SIG-M5 (cell line): ENCODE results near the gene SBK1.
"Not testable (repeated sequence)": the region's sequence is repeated elsewhere in the genome, so short reads cannot be mapped to it uniquely, and the experiment has no call there.

ENCODE experiments used
- DNase-seq: peaks from one replicate; lab custom pipeline; 2025; lab: John Stamatoyannopoulos, UW

Gene SBK1

DNA sequence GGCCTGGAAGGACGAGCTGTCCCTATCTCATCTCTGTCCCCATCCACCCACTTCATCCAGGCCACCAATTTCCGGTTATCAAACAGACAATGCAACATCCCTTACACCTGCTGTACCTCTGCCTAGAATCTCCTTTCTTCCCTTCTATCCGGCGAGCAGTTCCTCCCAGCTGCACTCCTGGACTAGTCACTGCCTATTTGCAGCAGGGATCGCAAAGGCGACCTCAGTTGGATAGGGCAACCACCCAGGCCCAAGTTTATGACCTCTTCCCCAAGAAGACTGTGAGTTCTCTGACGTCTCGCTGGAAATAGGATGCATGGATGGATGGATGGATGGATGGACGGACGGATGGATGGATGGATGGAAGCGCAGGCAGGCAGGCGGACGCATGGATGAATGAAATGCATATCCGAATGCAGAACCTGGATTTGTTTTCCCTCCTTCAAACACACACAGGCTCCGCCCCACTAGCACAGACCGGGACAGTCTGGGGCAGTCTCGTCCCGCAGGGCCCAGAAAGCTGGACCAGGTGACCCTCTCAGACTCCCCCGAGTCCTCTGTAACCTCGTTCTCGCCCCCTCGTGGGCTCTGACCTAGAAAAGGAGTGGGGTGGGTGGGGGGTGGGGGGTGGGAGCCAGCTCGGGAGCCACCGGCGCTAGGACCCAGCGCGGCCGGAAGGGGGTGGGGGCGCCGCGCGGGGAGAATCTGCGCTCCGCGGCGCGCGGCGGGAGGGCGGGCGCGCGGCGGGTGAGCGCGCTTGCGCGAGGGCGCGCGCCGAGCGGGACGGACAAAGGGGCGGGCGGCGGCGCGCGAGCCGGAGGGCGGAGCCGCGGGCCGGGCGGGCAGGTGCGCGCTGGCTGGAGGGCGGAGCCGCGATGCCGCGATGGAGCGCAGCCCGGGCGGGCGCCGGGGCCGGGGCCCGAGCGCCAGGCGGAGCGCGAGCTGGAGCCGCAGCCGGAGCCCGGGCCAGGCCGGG is at the start of gene SBK1:
Gene SBK1 (plus strand): TSS at position 875 of the 976 bp plus-strand sequence. CDS start 24,867 bp downstream, outside the sequence.
- DNase-seq, result no peak

DNA sequence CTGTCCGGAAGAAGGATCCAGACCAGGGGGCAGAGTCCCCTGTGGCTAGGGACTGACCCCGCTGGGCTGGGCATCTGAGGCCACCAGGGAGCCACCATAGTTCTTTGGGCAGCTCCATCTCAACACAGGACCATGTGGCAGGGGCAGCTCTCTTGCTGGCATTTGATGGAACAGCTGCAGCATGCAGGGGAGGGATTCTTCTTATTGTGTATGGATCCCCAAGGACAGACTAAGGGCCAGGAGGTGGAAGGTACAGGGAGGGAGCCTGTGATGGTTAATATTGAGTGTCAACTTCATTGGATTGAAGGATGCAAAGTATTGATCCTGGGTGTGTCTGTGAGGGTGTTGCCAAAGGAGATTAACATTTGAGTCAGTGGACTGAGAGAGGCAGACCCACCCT is 42.8 kb upstream of the SBK1 start:
- not testable (repeated sequence) for DNase-seq

DNA sequence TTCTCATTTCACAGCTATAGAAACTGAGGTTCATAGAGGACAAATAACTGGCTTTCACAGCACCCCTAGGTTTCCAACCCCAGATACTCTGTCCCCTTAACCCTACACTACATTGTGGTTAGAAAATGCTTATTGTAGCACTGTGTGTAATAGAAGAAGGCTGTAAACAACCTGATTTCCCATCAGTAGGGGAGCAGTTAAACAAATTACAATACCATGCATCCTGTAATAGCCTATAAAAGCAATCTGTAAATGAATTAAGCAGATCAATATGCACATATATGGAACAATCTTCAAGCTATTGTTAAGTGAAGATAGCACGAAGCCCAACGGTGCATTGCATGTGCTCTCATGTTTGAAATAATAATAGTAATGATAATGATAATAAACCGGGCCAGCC is 41.3 kb upstream of the SBK1 start:
- DNase-seq, result no peak

DNA sequence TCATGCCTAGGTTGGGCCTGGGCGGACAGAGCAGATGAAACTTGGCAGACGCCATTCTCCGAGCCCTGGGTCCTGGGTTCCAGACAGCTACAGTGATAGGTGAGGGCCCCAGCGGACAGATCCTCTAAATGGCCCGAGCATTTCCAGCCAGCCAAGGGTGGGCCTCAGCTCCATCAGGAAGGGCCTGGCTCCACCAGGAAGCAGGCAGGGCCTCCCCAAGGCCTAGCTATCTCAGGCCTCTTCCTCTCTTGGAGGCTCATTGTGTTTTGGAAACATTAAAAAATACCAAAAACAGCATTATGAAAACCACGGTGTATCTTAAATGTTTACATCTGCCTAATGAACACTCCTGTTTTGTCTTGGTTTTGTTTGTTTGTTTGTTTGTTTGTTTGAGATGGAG is 38.2 kb upstream of the SBK1 start:
- DNase-seq, result no peak

DNA sequence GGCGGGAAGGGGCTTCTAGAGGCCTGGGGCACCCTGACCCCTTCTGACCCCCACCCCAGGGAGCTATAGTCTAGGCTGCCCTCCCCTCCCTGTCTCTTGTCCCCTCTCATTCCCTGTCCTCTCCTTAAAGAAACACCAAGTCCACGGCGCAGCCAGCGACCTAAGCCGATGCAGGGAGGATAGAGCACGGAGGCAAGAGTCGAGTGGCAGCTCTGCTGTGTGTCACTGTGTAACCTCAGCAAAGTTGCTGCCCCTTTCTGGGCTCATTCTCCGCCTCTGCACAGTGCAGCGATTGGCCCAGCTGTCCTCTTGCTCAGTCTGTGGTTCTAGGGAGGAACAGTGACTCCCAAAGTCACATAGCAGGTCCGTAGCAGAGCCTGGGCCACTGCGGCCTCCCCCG is 36.5 kb upstream of the SBK1 start:
- DNase-seq, result no peak

DNA sequence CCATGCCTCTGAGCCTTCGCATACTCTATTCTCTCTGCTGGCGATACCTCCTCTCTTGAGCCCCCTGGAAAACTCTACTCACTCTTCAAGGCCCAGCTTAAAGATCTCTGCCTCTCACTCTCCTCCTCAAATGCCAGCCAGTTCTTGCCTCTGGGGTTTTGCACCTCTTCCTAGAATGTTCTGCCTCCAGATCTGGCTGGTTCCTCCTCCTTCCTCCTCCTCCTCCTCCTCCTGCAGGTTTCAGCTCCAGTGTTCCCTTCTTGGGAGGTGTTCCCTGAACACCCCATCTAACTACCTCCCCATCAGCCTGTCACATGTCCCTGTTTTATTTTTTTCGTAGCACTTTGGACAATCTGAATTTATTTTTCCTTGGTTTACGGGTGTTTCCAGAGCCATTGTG is 35.1 kb upstream of the SBK1 start:
- DNase-seq, result no peak

DNA sequence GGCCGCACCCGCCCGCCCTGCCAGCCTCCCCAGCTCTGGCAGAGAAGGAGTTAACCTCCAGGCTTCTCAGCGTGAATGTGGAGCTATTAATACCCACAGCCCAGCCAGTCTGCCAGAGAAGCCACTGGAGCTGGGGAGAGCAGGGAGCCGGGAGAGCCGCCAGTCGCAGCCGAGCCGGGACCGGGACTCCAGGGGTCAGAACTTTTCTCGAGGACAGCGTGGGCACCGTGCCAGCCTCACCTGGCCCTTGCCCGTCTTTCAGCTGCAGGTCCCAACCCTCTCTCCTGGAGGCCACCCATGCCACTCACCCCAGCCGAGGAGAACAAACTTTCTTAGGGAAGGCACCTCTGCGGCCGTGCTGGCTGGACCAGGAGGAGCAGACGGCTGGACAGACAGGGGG is 33.8 kb upstream of the SBK1 start:
- DNase-seq, result no peak

DNA sequence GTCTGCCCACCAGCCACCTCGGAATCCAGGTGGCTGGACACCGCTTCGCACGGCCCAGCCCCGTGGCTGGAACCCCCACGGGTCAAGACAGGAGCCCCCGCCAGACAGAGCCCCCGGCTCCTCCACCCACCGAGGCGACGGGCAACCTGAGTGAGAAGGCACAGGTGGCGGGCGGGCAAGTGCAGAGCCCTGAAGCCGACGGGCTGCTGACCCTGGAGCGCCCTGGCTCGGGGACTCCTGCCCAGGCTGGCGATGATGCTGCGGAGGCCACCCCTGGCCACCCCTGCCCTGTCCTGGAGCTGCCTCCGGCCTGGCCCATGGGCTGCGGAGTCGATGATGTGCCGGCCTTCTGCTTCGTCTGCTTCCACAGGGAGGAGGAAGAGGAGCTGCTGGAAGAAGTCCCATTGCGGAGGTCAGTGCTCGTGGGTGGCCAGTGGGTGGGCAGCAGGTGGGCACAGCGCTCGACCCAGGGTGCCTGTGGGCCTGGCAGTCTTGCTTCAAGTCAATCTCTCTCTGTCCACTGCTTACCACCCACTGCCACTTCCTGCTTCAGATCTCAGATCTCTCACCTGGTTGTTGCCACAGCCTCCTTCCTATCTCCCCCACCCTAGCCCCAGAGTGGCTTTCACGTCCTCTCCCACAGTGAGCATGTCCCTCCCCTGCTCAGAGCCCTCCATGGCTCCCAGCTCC is 33.1 kb upstream of the SBK1 start:
- DNase-seq, result no peak

DNA sequence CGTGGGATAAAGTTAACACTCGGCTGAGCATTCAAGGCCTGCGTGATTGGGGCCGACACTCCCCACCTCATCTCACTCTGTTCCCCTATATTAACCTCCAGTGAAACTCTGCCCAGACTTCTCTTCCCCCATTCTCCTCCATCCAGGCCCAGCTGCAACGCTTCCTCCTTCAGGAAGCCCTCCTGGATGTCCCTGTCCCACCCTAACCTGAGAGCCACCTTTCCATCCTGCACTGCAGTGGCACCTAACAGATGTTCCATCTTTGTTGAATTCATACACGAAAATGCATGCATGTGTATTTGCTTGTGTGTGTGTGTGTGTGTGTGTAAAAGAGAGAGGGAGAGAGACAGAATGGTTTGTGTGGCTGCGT is 32.6 kb upstream of the SBK1 start:
- DNase-seq, result no peak

DNA sequence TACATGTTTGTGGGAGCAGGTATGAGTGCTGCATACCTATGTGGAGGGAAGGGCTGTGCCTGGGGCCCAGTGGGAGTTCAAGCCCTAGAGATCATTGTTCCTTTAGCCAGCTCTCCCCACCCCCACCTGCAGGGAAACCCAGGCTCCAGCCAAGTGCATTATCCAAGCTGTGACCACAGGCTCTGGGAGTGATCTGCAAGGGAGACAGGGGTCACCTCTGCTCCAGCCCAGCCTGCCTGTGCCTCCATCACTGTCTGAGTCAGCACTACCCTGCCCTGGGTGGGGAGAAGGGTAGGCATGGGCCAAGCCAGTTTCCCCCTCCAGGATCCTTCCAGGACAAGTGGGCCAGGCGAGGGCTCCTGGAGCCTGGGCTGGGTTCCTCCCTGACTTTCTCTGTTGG is 32.1 kb upstream of the SBK1 start:
- no peak for DNase-seq

DNA sequence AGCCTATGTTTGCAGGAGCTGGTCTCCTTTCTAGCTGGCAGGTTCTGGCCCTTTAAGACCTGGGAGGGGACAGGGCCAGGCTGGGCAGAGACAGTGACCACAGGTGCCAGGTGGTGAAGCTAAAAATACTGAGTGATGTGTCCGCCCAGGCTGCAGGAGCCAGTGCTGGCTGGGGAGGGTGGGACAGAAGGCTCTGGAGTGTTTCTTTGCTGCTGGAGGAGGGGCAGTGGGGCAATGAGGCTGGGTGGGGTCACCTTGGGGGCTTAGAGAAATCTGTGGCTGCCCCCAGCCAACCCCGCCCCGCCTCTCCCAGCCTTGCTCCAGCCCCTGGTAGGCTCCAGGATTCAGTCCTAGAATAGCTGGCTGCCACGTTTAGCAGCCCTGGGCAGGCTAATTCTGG is 30.4 kb upstream of the SBK1 start:
- no peak for DNase-seq

DNA sequence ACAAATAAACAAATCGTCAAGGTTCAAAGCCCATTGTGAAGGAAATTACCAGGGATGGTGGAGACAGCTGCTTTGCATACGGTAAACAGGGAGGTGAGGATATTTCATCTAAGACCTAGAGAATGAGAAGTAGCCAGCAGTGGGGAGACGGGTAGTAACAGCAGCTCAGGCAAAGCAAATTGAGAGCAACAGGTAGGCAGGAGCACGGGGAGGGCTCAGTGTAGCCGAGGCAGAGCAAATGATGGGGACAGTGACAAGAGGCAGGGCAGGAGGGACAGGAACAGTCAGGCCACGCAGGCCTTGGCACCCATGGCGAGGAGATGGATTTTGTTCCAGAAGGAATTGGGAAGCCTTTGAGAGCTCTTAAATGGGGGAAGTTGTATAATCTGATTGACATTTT is 29.0 kb upstream of the SBK1 start:
- no peak for DNase-seq

DNA sequence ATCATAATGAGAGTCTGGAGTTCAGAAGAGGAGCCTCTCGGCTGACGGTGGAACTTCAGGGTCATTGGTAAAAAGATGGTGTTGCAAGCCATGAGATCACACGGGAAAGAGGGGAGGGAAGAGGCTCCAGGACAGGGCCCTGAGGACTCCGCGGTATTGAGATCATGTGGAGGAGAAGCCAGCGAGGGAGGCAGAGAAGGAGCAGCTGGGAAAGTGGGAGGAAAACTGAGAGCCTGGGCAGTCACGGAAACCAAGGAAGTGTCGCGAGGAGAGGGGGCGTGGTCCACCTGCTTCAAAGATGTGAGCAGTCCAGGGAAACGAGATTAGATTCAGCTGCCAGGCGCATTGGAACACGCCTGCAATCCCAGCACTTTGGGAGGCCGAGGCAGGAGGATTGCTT is 27.7 kb upstream of the SBK1 start:
- DNase-seq, result no peak

DNA sequence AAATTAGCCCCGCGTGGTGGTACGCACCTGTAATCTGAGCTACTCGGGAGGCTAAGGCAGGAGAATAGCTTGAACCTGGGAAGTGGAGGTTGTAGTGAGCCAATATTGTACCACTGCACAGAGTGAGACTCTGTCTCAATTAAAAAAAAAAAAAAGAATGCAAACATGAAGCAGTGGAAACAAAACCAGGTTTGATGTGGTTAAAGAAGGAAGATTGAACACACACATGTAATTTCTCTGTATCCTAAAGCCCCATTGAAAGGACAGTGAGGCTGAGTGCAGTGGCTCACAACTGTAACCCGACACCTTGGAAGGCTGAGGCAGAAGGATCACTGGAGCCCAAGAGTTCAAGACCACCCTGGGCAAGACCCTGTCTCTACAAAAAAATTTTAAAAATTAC is 26.5 kb upstream of the SBK1 start:
- DNase-seq, result no peak

DNA sequence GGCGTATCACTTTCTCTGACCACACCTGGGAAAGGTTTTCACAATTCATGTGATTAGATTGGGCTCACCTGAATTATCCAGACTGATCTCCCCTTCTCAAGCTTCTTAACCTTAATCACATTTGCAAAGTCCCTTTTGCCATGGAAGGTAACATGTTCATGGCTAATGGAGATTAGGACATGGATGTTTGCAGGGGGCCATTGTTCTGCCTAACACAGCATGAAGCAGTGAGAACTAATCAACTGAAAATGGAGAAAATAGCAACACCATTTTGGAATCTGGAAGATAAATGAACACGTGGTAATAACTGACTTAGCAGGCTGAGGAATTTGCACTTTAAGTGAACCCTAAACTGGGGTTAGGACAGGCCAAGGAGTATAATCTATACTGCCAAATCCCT is 25.0 kb upstream of the SBK1 start:
- DNase-seq, result no peak

DNA sequence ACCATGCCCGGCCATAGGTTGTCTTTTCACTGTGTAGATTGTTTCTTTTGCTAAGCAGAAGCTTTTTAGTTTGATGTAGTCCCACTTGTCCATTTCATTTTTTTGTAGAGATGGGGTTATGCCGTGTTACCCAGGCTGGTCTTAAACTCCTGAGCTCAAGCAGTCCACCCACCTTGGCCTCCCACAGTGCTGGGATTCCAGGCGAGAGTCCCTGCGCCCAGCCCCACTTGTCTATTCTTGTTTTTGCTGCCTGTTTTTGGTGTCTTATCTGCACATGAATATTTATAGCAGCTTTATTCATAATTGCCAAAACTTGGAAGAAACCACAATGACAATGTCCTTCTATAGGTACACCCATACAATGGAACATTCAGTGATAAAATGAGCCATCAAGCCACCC is 18.8 kb upstream of the SBK1 start:
- no peak for DNase-seq

DNA sequence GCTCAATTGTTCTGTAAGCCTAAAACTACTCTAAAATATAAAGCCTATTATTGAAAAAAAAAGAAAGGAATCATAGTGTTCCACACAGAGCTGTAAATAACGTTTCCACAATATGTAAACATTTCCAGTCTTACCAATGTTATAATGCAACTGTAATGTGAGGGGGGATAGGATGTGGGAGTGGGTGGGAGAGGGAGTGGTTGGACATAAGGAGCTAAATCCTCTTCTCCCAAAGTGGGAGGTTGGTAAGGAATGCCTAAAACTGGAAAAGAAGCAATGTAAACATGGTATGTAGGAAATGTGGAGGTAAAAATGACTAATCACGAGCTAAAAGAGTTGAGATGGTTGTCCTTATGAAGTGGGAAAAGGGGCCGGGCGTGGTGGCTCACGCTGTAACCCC is 17.6 kb upstream of the SBK1 start:
- no peak for DNase-seq

DNA sequence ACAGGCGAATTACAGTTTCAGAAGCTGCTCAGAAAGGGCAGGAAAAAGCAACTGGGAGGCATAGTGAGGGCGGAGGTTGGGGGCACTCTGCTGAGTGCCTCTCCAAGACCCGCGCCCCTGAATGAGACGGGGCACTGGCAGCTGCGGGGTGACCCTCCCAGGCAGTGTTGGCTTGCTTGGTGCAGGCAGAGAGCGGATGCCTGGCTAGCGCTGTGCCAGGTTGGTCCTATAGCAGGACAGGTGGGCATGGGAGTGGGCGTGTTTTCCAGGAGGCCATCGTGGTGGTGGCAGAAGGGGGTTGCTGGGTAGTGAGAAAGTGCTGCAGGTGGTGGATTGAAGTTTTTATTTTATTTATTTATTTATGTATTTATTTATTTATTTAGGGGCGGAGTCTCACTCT is 16.0 kb upstream of the SBK1 start:
- no peak for DNase-seq

DNA sequence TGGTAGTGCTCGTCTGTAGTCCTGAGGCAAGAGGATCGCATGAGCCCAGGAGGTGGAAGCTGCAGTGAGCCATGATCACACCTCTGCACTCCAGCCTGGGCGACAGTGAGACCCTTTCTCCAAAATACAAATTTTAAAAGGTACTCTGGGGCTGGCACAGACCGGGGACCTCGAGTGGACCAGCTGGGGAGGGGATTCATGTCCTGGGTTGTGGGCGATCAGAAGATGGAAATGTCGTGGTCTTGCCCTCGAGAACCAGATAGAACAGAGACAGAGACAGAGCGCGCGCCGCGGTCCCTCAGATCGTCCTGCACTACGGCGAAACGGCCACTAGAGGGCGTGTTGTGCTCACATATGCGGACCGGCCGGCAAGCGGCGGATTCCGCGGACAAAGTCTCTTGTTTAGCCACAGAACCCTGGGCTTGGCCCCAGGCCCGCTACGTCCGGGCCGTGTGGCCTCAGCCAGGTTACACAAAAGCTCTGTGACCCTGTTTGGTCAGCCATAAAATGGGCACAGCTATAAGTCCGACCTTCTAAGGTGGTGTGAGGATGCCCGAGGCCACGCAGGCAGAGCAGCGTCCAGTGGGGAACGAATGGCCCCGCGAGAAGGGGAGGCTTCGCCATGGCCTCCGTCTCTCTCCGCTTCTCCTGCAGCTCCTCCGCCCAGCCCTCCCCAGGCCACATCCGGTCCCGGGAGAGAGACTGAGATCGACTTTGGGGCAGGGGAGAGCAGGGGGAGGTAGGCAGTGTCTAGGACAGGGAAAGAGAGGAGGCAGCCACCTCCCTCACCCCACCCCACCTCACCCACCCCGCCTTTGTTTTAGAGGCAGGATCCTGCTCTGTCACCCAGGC is 14.6 kb upstream of the SBK1 start:
- DNase-seq, result no peak

DNA sequence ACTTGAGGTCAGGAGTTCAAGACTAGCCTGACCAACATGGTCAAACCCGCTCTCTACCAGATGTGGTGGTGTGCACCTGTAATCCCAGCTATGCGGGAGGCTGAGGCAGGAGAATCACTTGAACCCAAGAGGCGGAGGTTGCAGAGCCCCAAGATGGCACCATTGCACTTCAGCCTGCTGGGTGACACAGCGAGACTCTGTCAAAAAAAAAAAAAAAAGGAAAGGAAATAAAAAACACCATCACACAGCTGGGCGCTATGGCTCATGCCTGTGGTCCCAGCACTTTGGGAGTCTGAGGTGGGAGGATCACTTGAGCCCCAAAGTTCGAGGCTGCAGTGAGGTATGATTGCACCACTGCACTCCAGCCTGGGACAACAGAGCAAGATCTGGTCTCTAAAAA is 13.3 kb upstream of the SBK1 start:
- no peak for DNase-seq

DNA sequence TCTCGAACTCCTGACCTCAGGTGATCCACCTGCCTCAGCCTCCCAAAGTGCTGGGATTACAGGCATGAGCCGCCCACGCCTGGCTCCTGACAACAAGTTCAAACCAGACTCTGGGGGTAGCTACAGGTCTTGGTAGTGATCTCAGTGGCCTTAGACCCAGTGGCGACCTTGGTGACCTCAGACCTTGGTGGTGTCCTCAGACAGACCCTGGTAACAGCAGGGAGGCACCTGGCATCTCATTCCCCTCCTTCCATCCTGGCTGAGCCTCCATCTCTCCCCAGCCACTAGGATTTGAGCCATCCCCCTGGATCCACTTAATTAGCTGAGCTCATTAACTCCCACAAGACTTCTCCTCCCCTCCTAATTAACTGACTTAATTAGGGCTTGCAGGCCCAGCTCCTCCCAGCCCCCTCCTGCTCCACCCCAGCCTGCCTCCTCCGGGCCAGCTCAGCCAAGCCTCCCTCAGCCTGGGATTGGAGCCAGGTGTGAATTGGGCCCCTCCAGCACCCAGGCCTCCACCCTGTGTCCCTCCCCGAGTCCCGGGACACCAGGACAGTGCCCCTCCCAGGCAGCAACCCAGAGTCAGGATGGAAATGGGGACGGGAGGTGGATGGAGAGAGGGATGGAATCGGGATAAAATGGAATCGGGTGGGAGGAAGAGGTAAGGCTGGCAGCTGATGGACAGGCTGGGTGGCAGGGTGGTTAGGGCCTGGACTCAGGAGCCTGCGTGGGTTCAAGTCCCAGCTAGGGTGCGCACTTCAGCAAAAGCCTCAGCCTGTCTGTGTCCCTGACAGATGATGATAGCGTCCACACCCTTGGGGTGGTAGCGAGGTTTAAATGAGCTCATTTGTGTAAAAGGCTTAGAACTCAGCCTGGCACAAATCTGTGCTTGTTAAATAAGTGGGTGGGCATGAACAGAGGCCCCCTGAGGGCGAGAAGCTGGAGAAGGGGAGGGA is 11.2 kb upstream of the SBK1 start:
- DNase-seq, result no peak
